H9 (cell line): ENCODE results near the gene MOB3C. TPM values are rescaled to one million over a fixed set of nuclear protein-coding genes. Genes with fewer than 3 reads are reported as not detected.

Experiments
- DNase-seq: peaks from one replicate; pipeline ENCODE4 v3.0.0-alpha.2; 2017
- H2AFZ ChIP-seq: one replicate; pipeline ENCODE4 v1.6.1; 2013; ENCODE audit warnings: mild to moderate bottlenecking, low read length, control low read depth, moderate library complexity
- H2AK5ac ChIP-seq: 2 replicates; pipeline ENCODE4 v1.6.1; 2013; ENCODE audit warnings: low read length, control low read depth, mixed read lengths; ENCODE audit not compliant: insufficient read length
- H2BK120ac ChIP-seq: one replicate; pipeline ENCODE4 v1.6.1; 2013; ENCODE audit warnings: low read depth, mild to moderate bottlenecking, low read length, control low read depth, inconsistent platforms; ENCODE audit not compliant: poor library complexity, severe bottlenecking
- H2BK12ac ChIP-seq: 2 replicates; pipeline ENCODE4 v1.6.1; 2013; ENCODE audit warnings: low read length, control low read depth, mixed read lengths, low read depth; ENCODE audit not compliant: insufficient read length
- H2BK15ac ChIP-seq: 2 replicates; pipeline ENCODE4 v1.6.1; 2013; ENCODE audit warnings: low read depth, low read length, control low read depth
- H2BK20ac ChIP-seq: one replicate; pipeline ENCODE4 v1.6.1; 2013; ENCODE audit warnings: low read depth, mild to moderate bottlenecking, low read length, control low read depth, inconsistent platforms; ENCODE audit not compliant: poor library complexity, severe bottlenecking
- H2BK5ac ChIP-seq: 2 replicates; pipeline ENCODE4 v1.6.1; 2013; ENCODE audit warnings: low read length, control low read depth, mixed read lengths; ENCODE audit not compliant: insufficient read length
- H3K14ac ChIP-seq: 2 replicates; pipeline ENCODE4 v1.6.1; 2013; ENCODE audit warnings: low read length, control low read depth; ENCODE audit not compliant: insufficient read depth
- H3K18ac ChIP-seq: 2 replicates; pipeline ENCODE4 v1.6.1; 2013; ENCODE audit warnings: low read depth, mild to moderate bottlenecking, mixed read lengths, low read length, control low read depth; ENCODE audit not compliant: insufficient read length
- H3K23ac ChIP-seq: 2 replicates; pipeline ENCODE4 v1.6.1; 2013; ENCODE audit warnings: low read length, control low read depth, mixed read lengths, low read depth; ENCODE audit not compliant: insufficient read length
- H3K23me2 ChIP-seq: 2 replicates; pipeline ENCODE4 v1.6.1; 2013; ENCODE audit warnings: low read depth, mild to moderate bottlenecking, mixed read lengths, low read length, control low read depth; ENCODE audit not compliant: insufficient read length, poor library complexity, severe bottlenecking
- H3K27ac ChIP-seq: 2 replicates; pipeline ENCODE4 v1.5.1; 2013; ENCODE audit warnings: low read length, control low read depth, mixed read lengths, low read depth; ENCODE audit not compliant: insufficient read length
- H3K27me3 ChIP-seq: 2 replicates; pipeline ENCODE4 v1.6.1; 2013; ENCODE audit warnings: low read length, control low read depth, inconsistent platforms; ENCODE audit not compliant: insufficient read depth
- H3K4ac ChIP-seq: 2 replicates; pipeline ENCODE4 v1.6.1; 2013; ENCODE audit warnings: low read depth, mild to moderate bottlenecking, control low read depth, inconsistent platforms, low read length, moderate library complexity
- H3K4me1 ChIP-seq: 2 replicates; pipeline ENCODE4 v1.6.1; 2013; ENCODE audit warnings: low read length, control low read depth, inconsistent platforms; ENCODE audit not compliant: insufficient read depth
- H3K4me2 ChIP-seq: 2 replicates; pipeline ENCODE4 v1.6.1; 2013; ENCODE audit warnings: low read length, control low read depth, mixed read lengths; ENCODE audit not compliant: insufficient read length, insufficient read depth
- H3K56ac ChIP-seq: 2 replicates; pipeline ENCODE4 v1.6.1; 2013; ENCODE audit warnings: low read depth, mild to moderate bottlenecking, mixed read lengths, low read length, control low read depth; ENCODE audit not compliant: insufficient read length
- H3K79me1 ChIP-seq: 2 replicates; pipeline ENCODE4 v1.6.1; 2013; ENCODE audit warnings: low read depth, mild to moderate bottlenecking, moderate library complexity, low read length, control low read depth, inconsistent platforms; ENCODE audit not compliant: insufficient read depth, poor library complexity, severe bottlenecking
- H3K79me2 ChIP-seq: 2 replicates; pipeline ENCODE4 v1.6.1; 2013; ENCODE audit warnings: low read length, control low read depth, inconsistent platforms; ENCODE audit not compliant: insufficient read depth
- H3K9ac ChIP-seq: 2 replicates; pipeline ENCODE4 v1.6.1; 2013; ENCODE audit warnings: low read length, control low read depth, mixed read lengths; ENCODE audit not compliant: insufficient read length; ENCODE audit errors: extremely low read depth
- H3K9me3 ChIP-seq: one replicate; pipeline ENCODE4 v1.6.1; 2013; ENCODE audit warnings: low read depth, low read length, inconsistent platforms; ENCODE audit not compliant: control insufficient read depth
- H3T11ph ChIP-seq: one replicate; pipeline ENCODE4 v1.6.1; 2013; ENCODE audit warnings: mild to moderate bottlenecking, low read length, control low read depth, inconsistent platforms
- H4K20me1 ChIP-seq: one replicate; pipeline ENCODE4 v1.6.1; 2013; ENCODE audit not compliant: control insufficient read depth, insufficient read length, insufficient read depth
- H4K5ac ChIP-seq: 2 replicates; pipeline ENCODE4 v1.6.1; 2013; ENCODE audit warnings: low read depth, mild to moderate bottlenecking, mixed read lengths, low read length, control low read depth; ENCODE audit not compliant: insufficient read length
- H4K8ac ChIP-seq: replicated peaks from 2 replicates; pipeline ENCODE4 v1.6.1; 2013; ENCODE audit warnings: low read length, control low read depth, mixed read lengths, low read depth; ENCODE audit not compliant: insufficient read length
- H4K91ac ChIP-seq: 2 replicates; pipeline ENCODE4 v1.6.1; 2013; ENCODE audit warnings: low read depth, mild to moderate bottlenecking, moderate library complexity, mixed read lengths, low read length, control low read depth; ENCODE audit not compliant: insufficient read length
- H3K27ac Mint-ChIP-seq, 3 experiments: 2 replicates in 2 of 3; 3 replicates in 1 of 3; pipeline ENCODE4 v1.8.0; 2020 to 2021; ENCODE audit warnings: mixed read lengths in 3 of 3, mild to moderate bottlenecking in 1 of 3, moderate library complexity in 1 of 3
- H3K27me3 Mint-ChIP-seq: 2 replicates; pipeline ENCODE4 v1.8.0; 2021; ENCODE audit warnings: low read depth, mild to moderate bottlenecking, moderate library complexity, mixed read lengths
- H3K36me3 Mint-ChIP-seq, 3 experiments: 2 replicates in 2 of 3; 3 replicates in 1 of 3; pipeline ENCODE4 v1.8.0; 2020 to 2021; ENCODE audit warnings: low read depth in 3 of 3, mixed read lengths in 3 of 3; ENCODE audit not compliant: insufficient read depth in 1 of 3
- H3K4me1 Mint-ChIP-seq, 2 experiments: 2 replicates each; pipeline ENCODE4 v1.8.0; 2020; ENCODE audit warnings: mixed read lengths in 2 of 2
- H3K4me3 Mint-ChIP-seq, 2 experiments: 2 replicates in 1 of 2; 3 replicates in 1 of 2; pipeline ENCODE4 v1.8.0; 2020 to 2021; ENCODE audit warnings: mild to moderate bottlenecking in 2 of 2, mixed read lengths in 2 of 2, moderate library complexity in 1 of 2
- H3K9me3 Mint-ChIP-seq, 2 experiments: 2 replicates in 1 of 2; 3 replicates in 1 of 2; pipeline ENCODE4 v1.8.0; 2020; ENCODE audit warnings: mild to moderate bottlenecking in 2 of 2, mixed read lengths in 2 of 2, moderate library complexity in 1 of 2
- WGBS: extraction: QIAGEN DNeasy Blood & Tissue Kit; methylation state at CpG from one replicate; pipeline ENCODE4 v1.1.7; 2013; ENCODE audit warnings: missing lambda C conversion rate, low lambda C conversion rate, mixed read lengths; ENCODE audit not compliant: insufficient read length; ENCODE audit errors: extremely low coverage; 5-methylcytosine and 5-hydroxymethylcytosine counted together
- total RNA-seq: library from RNA; stranded (reverse); gene quantifications from 2 replicates; pipeline ENCODE4 v1.2.1, GENCODE V29; 2021
- TF ChIP-seq, protein P1 (sequence below): fragments of 200-600 bp; sonication (generic); conservative IDR thresholded peaks from 3 replicates; pipeline ENCODE4 v1.8.0; 2021; ENCODE audit warnings: antibody characterized with exemption, mild to moderate bottlenecking

MOB3C gene
- total RNA-seq, 1 experiment from 2014 or later = 3.2 TPM

DNA sequence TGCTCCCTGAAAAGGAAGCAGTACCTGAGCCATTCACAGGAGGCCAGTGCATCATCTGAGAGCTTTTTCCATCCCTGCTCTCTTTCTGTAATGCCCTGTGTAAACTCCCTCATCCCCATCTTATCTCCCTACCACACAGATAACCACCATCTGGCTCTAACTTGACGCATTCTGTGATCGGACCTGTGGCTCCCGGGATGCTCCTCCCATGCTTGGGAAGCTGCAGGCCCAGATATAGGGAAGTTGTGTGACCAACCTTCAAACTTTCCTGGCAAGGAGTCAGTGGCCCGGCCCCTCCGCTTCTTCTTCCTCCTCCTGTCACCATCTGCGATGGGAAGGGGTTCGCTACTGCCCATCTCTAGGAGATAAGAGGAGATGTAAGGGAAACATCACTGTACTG is 33.6 kb downstream of the MOB3C start:
- no peaks in the 10 kb centered on the region for H3K79me2 ChIP-seq
- no peak overlapping the region for H4K8ac ChIP-seq
- no peaks in the 10 kb centered on the region for H3K23me2 ChIP-seq
- Mint-ChIP-seq H3K4me3 (no peak overlapping the region), H3K36me3 (peaks cover 5 to 25% (median 5%) of the 10 kb centered on the region in 3 experiments; a peak in 6 of 7 replicates), H3K4me1 (peaks cover 22 to 35% of the 10 kb centered on the region in 2 experiments), H3K9me3 (no peaks in the 10 kb centered on the region), H3K27me3 (no peaks in the 10 kb centered on the region), H3K27ac (0 out of 7 replicates have a peak overlapping the region, but pooled peaks of 1 of the 3 experiments have one; percentile 9)
- WGBS = no CpG with 5 or more reads among the region's 7 CpGs
- no peak overlapping the region for H2BK20ac ChIP-seq
- no peak for DNase-seq
- H3K27ac ChIP-seq = no peak overlapping the region
- H3K27me3 ChIP-seq = no peaks in the 10 kb centered on the region
- H3K4me1 ChIP-seq = 0 out of 2 replicates have a peak, but pooled peaks cover 2% of the 10 kb centered on the region
- H3K9me3 ChIP-seq = no peaks in the 10 kb centered on the region
- H3K9ac ChIP-seq = no peak overlapping the region
- no peak overlapping the region for H2BK5ac ChIP-seq
- no peak overlapping the region for H3K4ac ChIP-seq
- no peak overlapping the region for H3K18ac ChIP-seq
- no peak overlapping the region for H2AFZ ChIP-seq
- no peak overlapping the region for H3K4me2 ChIP-seq
- no peak overlapping the region for H4K91ac ChIP-seq
- H2BK120ac ChIP-seq = no peak overlapping the region
- H2BK15ac ChIP-seq = no peak overlapping the region
- H4K5ac ChIP-seq = no peak overlapping the region
- H4K20me1 ChIP-seq = no peaks in the 10 kb centered on the region
- no peak overlapping the region for H3K56ac ChIP-seq
- H2AK5ac ChIP-seq = no peak overlapping the region
- H3T11ph ChIP-seq = no peak overlapping the region
- H3K14ac ChIP-seq = no peak overlapping the region
- H3K23ac ChIP-seq = no peak overlapping the region
- H2BK12ac ChIP-seq = no peak overlapping the region
- H3K79me1 ChIP-seq = no peaks in the 10 kb centered on the region
- TF ChIP-seq, protein P1, sequence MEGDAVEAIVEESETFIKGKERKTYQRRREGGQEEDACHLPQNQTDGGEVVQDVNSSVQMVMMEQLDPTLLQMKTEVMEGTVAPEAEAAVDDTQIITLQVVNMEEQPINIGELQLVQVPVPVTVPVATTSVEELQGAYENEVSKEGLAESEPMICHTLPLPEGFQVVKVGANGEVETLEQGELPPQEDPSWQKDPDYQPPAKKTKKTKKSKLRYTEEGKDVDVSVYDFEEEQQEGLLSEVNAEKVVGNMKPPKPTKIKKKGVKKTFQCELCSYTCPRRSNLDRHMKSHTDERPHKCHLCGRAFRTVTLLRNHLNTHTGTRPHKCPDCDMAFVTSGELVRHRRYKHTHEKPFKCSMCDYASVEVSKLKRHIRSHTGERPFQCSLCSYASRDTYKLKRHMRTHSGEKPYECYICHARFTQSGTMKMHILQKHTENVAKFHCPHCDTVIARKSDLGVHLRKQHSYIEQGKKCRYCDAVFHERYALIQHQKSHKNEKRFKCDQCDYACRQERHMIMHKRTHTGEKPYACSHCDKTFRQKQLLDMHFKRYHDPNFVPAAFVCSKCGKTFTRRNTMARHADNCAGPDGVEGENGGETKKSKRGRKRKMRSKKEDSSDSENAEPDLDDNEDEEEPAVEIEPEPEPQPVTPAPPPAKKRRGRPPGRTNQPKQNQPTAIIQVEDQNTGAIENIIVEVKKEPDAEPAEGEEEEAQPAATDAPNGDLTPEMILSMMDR = no peak
